Measurements from ENCODE around the gene AKAP13. TPM values are rescaled to one million over a fixed set of nuclear protein-coding genes. Genes with fewer than 3 reads are reported as not detected.

The AKAP13 gene
- total RNA-seq, 2 donors from 2014 or later, result 228 to 273 TPM

DNA sequence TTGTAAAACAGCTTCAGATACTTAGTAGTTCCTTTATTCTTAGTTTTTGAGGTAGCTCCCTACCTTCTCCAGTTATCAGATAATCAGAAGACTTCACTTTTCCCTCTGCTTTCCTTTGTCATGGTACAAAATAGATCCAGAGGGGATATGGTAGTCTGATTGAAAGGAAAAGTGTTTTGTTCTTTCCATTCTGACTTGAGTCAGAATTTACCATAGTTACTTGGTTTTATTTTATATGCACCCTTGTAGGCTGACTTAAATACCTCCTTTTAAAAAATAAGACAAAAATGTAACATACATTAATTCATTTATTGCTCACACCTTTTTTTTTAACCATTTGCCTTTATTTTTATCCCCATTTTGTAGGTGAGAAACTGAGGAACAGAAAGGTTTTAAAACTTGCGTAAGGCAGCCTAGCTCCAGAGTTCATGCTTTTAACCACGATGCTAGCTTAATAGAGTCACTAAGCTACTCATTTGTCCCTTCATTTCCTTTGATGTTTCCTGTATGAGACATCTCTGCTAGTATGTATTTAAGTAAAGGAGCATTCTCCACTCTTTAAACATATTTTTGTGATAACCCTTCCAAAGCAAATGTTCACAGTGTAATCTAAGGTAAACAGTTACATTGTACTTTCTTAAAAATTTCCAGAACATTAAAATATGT, 226.9 kb downstream of the AKAP13 start:
- peaks cover 23 to 32% of the 10 kb centered on the region in 2 donors for H3K4me1 ChIP-seq (ENCODE audit: control insufficient read depth in 1 of 2, low read depth in 2 of 2)
- TF ChIP-seq, protein P1, sequence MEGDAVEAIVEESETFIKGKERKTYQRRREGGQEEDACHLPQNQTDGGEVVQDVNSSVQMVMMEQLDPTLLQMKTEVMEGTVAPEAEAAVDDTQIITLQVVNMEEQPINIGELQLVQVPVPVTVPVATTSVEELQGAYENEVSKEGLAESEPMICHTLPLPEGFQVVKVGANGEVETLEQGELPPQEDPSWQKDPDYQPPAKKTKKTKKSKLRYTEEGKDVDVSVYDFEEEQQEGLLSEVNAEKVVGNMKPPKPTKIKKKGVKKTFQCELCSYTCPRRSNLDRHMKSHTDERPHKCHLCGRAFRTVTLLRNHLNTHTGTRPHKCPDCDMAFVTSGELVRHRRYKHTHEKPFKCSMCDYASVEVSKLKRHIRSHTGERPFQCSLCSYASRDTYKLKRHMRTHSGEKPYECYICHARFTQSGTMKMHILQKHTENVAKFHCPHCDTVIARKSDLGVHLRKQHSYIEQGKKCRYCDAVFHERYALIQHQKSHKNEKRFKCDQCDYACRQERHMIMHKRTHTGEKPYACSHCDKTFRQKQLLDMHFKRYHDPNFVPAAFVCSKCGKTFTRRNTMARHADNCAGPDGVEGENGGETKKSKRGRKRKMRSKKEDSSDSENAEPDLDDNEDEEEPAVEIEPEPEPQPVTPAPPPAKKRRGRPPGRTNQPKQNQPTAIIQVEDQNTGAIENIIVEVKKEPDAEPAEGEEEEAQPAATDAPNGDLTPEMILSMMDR (IDR thresholded peaks at IDR 0.05), result no peak
- H3K9me3 ChIP-seq, result no peaks in the 10 kb centered on the region
- no peaks in the 10 kb centered on the region for H3K36me3 ChIP-seq
- peak overlapping the region; percentile 78 to 79 for H3K27ac ChIP-seq
- peak overlapping the region; percentile 7 for H3K4me3 ChIP-seq
- DNase-seq (ENCODE audit: low spot score) (no peak), ATAC-seq (ENCODE audit: insufficient number of reproducible peaks, low FRiP score, low read depth) (no peak)
- H3K27me3 ChIP-seq (replicated peaks; ENCODE audit: insufficient read depth), result no peaks in the 10 kb centered on the region

DNA sequence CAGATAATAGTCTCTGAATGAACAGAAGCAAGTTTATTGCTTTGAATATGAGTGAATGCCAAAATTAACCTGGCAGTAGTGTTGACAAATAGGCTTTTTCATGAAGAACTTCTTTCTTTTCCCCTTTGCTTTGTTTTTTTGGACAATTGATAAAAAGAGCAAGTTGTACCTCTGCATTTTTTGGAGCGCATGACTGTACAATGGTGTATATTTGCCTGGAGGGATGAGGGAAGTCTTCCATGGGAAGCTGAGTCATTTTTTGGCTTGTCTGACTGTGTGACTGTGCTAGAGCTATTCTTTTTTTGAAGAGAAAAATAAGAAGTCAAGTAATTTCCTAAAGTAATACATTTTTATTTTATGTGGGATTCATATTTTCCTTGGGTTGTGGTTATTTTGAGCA, 227.4 kb downstream of the AKAP13 start:
- TF ChIP-seq, protein P1 (IDR thresholded peaks at IDR 0.05), result no peak
- Histone ChIP-seq H3K27me3 (replicated peaks; ENCODE audit: insufficient read depth) (no peaks in the 10 kb centered on the region), H3K9me3 (no peaks in the 10 kb centered on the region), H3K4me3 (peak overlapping the region; percentile 7), H3K36me3 (no peaks in the 10 kb centered on the region), H3K27ac (peak overlapping the region; percentile 79 to 84), H3K4me1 (ENCODE audit: control insufficient read depth in 1 of 2, low read depth in 2 of 2) (peaks cover 23 to 32% of the 10 kb centered on the region in 2 donors)
- DNase-seq (ENCODE audit: low spot score), result no peak
- ATAC-seq (ENCODE audit: insufficient number of reproducible peaks, low FRiP score, low read depth), result peak; percentile 78

DNA sequence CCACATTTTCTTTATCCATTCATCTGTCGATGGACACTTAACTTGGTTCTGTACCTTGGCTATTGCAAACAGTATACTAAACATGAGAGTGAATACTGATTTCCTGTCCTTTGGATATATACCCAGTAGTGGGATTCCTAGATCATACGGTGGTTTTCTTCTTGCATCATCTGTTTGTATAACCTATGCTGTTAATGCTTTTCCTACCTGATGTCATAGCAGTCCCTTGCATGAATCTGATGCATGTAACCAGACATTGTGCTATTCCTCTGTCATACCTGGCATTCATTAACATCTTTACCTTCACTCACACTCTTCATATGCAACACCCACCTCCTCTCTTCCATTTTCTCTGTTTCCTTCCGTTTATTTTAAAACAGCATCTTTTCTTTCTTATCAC, 229.1 kb downstream of the AKAP13 start:
- peak overlapping the region; percentile 79 to 84 for H3K27ac ChIP-seq
- peaks cover 31 to 40% of the 10 kb centered on the region in 2 donors for H3K4me1 ChIP-seq (ENCODE audit: control insufficient read depth in 1 of 2, low read depth in 2 of 2)
- no peak for ATAC-seq (ENCODE audit: insufficient number of reproducible peaks, low FRiP score, low read depth)
- TF ChIP-seq, protein P1 (IDR thresholded peaks at IDR 0.05), result no peak
- H3K4me3 ChIP-seq, result no peak overlapping the region
- H3K27me3 ChIP-seq (replicated peaks; ENCODE audit: insufficient read depth), result no peaks in the 10 kb centered on the region
- H3K9me3 ChIP-seq, result no peaks in the 10 kb centered on the region
- DNase-seq (ENCODE audit: low spot score), result no peak
- H3K36me3 ChIP-seq, result no peaks in the 10 kb centered on the region

GRCh38 chr15:85611361-85611760, 231.0 kb downstream of the AKAP13 start:
- DNase-seq (ENCODE audit: low spot score), result no peak
- no peak overlapping the region for H3K27ac ChIP-seq
- no peak for ATAC-seq (ENCODE audit: insufficient number of reproducible peaks, low FRiP score, low read depth)
- no peaks in the 10 kb centered on the region for H3K36me3 ChIP-seq
- no peak overlapping the region for H3K4me3 ChIP-seq
- no peaks in the 10 kb centered on the region for H3K9me3 ChIP-seq
- peaks cover 35 to 54% of the 10 kb centered on the region in 2 donors for H3K4me1 ChIP-seq (ENCODE audit: control insufficient read depth in 1 of 2, low read depth in 2 of 2)
- TF ChIP-seq, protein P1 (IDR thresholded peaks at IDR 0.05), result no peak
- no peaks in the 10 kb centered on the region for H3K27me3 ChIP-seq (replicated peaks; ENCODE audit: insufficient read depth)

DNA sequence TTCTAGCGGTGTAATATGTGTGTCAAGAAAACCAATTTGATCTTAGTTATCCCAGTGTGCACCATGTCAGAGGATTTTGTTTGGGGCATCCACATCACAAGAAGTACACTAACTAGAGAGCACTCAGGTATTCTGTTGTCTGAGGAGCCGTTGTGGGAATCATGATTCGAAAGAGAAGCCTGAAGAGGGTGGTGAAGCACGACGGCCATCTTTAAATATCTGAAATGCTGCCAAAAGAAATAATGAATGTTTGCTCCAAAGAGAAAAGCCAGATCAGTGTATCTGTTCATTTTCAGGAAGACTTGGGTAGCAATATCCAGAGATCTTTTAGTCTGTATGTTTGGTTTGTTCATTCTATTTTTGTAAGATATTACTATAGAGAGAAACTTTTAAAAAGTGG, 233.7 kb downstream of the AKAP13 start:
- Histone ChIP-seq H3K27me3 (replicated peaks; ENCODE audit: insufficient read depth) (no peaks in the 10 kb centered on the region), H3K4me3 (peak overlapping the region; percentile 37), H3K36me3 (no peaks in the 10 kb centered on the region), H3K27ac (peak overlapping the region in 1 of 2 donors; percentile 11), H3K4me1 (ENCODE audit: control insufficient read depth in 1 of 2, low read depth in 2 of 2) (peaks cover 37 to 49% of the 10 kb centered on the region in 2 donors), H3K9me3 (no peaks in the 10 kb centered on the region)
- no peak for ATAC-seq (ENCODE audit: insufficient number of reproducible peaks, low FRiP score, low read depth)
- TF ChIP-seq, protein P1 (IDR thresholded peaks at IDR 0.05), result no peak
- no peak for DNase-seq (ENCODE audit: low spot score)

All from thoracic aorta (tissue), 2 donors.